ENCODE measurements around the gene SLC22A1. TPM values are rescaled to one million over a fixed set of nuclear protein-coding genes. Genes with fewer than 3 reads are reported as not detected.

Gene SLC22A1
- polyA plus RNA-seq, 2 of the 4 experiments (the other 2 are of a cell fraction) = 2.1 TPM

- Histone ChIP-seq H3K27ac (no peak overlapping the region), H3K4me1 (0 out of 3 replicates have a peak, but pooled peaks cover 3% of the 10 kb centered on the region), H3K4me2 (no peak overlapping the region), H3K9me3 (no peaks in the 10 kb centered on the region), H3K4me3 (no peak overlapping the region)
- ChIA-PET CTCF (interaction anchor here (1.0 to 5.8 kb wide), 7 partner anchors 12 to 451 kb away, joined by 3 to 61 read pairs (median 3); no protein-coding TSS in a partner anchor), POLR2A (no interaction called here)
- FAIRE-seq = no peak
- DNase-seq (ENCODE audit: low read depth in 1 of 2, low spot score in 1 of 2) = no peak
- WGBS (ENCODE audit: missing lambda C conversion rate) = 92% methylated on average over 14 of the region's 15 CpGs
- no peak for ATAC-seq
- TF ChIP-seq RAD21 (conservative IDR thresholded peaks at IDR 0.05 in 1 of 2, IDR thresholded peaks at IDR 0.05 in 1 of 2) = no peak
- TF ChIP-seq MAFK (IDR thresholded peaks at IDR 0.05; ENCODE audit: partially characterized antibody) = no peak
- TF ChIP-seq RNF2 (IDR thresholded peaks at IDR 0.05; ENCODE audit: borderline replicate concordance, low read depth) = no peak
- TF ChIP-seq, protein P1, sequence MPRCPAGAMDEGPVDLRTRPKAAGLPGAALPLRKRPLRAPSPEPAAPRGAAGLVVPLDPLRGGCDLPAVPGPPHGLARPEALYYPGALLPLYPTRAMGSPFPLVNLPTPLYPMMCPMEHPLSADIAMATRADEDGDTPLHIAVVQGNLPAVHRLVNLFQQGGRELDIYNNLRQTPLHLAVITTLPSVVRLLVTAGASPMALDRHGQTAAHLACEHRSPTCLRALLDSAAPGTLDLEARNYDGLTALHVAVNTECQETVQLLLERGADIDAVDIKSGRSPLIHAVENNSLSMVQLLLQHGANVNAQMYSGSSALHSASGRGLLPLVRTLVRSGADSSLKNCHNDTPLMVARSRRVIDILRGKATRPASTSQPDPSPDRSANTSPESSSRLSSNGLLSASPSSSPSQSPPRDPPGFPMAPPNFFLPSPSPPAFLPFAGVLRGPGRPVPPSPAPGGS (IDR thresholded peaks at IDR 0.05) = no peak
- TF ChIP-seq BHLHE40 (IDR thresholded peaks at IDR 0.05; ENCODE audit: low read depth, low read length) = no peak
- no peak for TF ChIP-seq HOXB5 (CRISPR knock-in tag; IDR thresholded peaks at IDR 0.05)
- no peak for TF ChIP-seq NR3C1 (IDR thresholded peaks at IDR 0.05)
- no peak for TF ChIP-seq HOXA7 (CRISPR knock-in tag; IDR thresholded peaks at IDR 0.05)
- TF ChIP-seq CHD2 (IDR thresholded peaks at IDR 0.05; ENCODE audit: low read length, partially characterized antibody) = no peak
- TF ChIP-seq GATA3 (IDR thresholded peaks at IDR 0.05; ENCODE audit: borderline replicate concordance) = no peak
- no peak for TF ChIP-seq CBX2 (IDR thresholded peaks at IDR 0.05; ENCODE audit: borderline replicate concordance, low read depth)
- TF ChIP-seq ZC3H11A (IDR thresholded peaks at IDR 0.05) = no peak
- TF ChIP-seq SREBF2 (IDR thresholded peaks at IDR 0.05) = no peak
- no peak for TF ChIP-seq E2F6 (IDR thresholded peaks at IDR 0.05; ENCODE audit: borderline replicate concordance, low read depth)
- TF ChIP-seq MAX (IDR thresholded peaks at IDR 0.05) = no peak
- no peak for TF ChIP-seq POLR2AphosphoS2 (conservative IDR thresholded peaks at IDR 0.05; ENCODE audit: low read length)
- TF ChIP-seq HEYL (CRISPR knock-in tag; IDR thresholded peaks at IDR 0.05) = no peak
- no peak for TF ChIP-seq SMC3 (IDR thresholded peaks at IDR 0.05)
- TF ChIP-seq FOSL2 (IDR thresholded peaks at IDR 0.05) = no peak
- no peak for TF ChIP-seq FOSL2 (CRISPR knock-in tag; IDR thresholded peaks at IDR 0.05)
- TF ChIP-seq MYC (IDR thresholded peaks at IDR 0.05; ENCODE audit: borderline replicate concordance, low read length) = no peak
Observed at GRCh38 chr6:160085713-160086505, 35.7 kb upstream of the SLC22A1 start.

GRCh38 chr6:160086754-160087153 lies 34.9 kb upstream of the SLC22A1 start:
- DNase-seq (ENCODE audit: low read depth in 1 of 2, low spot score in 1 of 2) (no peak), ATAC-seq (0 out of 6 replicates have a peak, but pooled peaks of 1 of the 2 experiments have one; percentile 22), FAIRE-seq (no peak)
- ChIA-PET POLR2A (no interaction called here), CTCF (interaction anchor here (0.6 to 5.8 kb wide), 7 partner anchors 12 to 450 kb away, joined by 3 to 61 read pairs (median 3); no protein-coding TSS in a partner anchor)
- 97% methylated on average over 8 of the region's 8 CpGs for WGBS (ENCODE audit: missing lambda C conversion rate)
- no peak overlapping the region for H3K4me2 ChIP-seq
- H3K4me3 ChIP-seq = no peak overlapping the region
- 0 out of 3 replicates have a peak, but pooled peaks cover 3% of the 10 kb centered on the region for H3K4me1 ChIP-seq
- TF ChIP-seq FOSB (CRISPR knock-in tag; IDR thresholded peaks at IDR 0.05) (no peak), MAFK (IDR thresholded peaks at IDR 0.05; ENCODE audit: partially characterized antibody) (no peak), RAD21 (conservative IDR thresholded peaks at IDR 0.05 in 1 of 2, IDR thresholded peaks at IDR 0.05 in 1 of 2) (no peak)
- no peak overlapping the region for H3K27ac ChIP-seq
- no peaks in the 10 kb centered on the region for H3K9me3 ChIP-seq

Data from A549 (cell line).